Measurements from ENCODE around the gene PDCD7.

Gene PDCD7

GRCh38 chr15:65176056-65176455, 42.4 kb upstream of the PDCD7 start:
- H3K9me3 ChIP-seq = no peaks in the 10 kb centered on the region
- TF ChIP-seq CTCF (IDR thresholded peaks at IDR 0.05) = no peak
- H3K27me3 ChIP-seq = no peaks in the 10 kb centered on the region
- no peaks in the 10 kb centered on the region for H3K4me1 ChIP-seq (ENCODE audit: control insufficient read depth in 1 of 2, insufficient read depth in 1 of 2, low read depth in 1 of 2, low read length in 1 of 2)
- H3K4me3 ChIP-seq (ENCODE audit: low read depth in 1 of 2, low read length in 1 of 2) = no peak overlapping the region
- H3K36me3 ChIP-seq = peaks cover 70% of the 10 kb centered on the region
- H3K27ac ChIP-seq = no peak overlapping the region

- no peaks in the 10 kb centered on the region for H3K4me1 ChIP-seq (ENCODE audit: control insufficient read depth in 1 of 2, insufficient read depth in 1 of 2, low read depth in 1 of 2, low read length in 1 of 2)
- no peak overlapping the region for H3K4me3 ChIP-seq (ENCODE audit: low read depth in 1 of 2, low read length in 1 of 2)
- H3K27ac ChIP-seq = no peak overlapping the region
- no peak for TF ChIP-seq CTCF (IDR thresholded peaks at IDR 0.05)
- no peaks in the 10 kb centered on the region for H3K9me3 ChIP-seq
- peaks cover 76% of the 10 kb centered on the region for H3K36me3 ChIP-seq
- no peaks in the 10 kb centered on the region for H3K27me3 ChIP-seq
Measured at GRCh38 chr15:65175511-65175910, 41.9 kb upstream of the PDCD7 start.

- Histone ChIP-seq H3K4me3 (ENCODE audit: low read depth in 1 of 2, low read length in 1 of 2) (no peak overlapping the region), H3K4me1 (ENCODE audit: control insufficient read depth in 1 of 2, insufficient read depth in 1 of 2, low read depth in 1 of 2, low read length in 1 of 2) (no peaks in the 10 kb centered on the region), H3K36me3 (peaks cover 83% of the 10 kb centered on the region), H3K9me3 (no peaks in the 10 kb centered on the region), H3K27ac (no peak overlapping the region), H3K27me3 (no peaks in the 10 kb centered on the region)
- no peak for TF ChIP-seq CTCF (IDR thresholded peaks at IDR 0.05)
Measured at GRCh38 chr15:65174509-65174908, 40.9 kb upstream of the PDCD7 start.

DNA sequence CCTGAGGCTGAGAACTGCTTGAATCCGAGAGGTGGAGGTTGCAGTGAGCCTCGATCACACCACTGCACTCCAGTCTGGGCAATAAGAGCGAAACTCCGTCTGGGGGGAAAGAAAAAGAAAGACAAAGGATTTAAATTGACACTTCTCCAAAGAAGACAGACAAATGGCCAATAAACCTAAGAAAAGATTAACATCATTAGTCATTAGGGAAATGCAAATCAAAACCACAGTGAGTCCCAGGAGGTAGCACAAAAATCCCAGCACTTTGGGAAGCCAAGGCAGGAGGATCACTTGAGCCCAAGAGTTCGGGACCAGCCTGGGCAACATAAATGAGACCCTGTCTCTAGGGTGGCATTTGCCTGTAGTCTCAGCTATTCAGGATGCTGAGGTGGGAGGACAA, 38.9 kb upstream of the PDCD7 start:
- Histone ChIP-seq H3K36me3 (peaks cover 70% of the 10 kb centered on the region), H3K27me3 (no peaks in the 10 kb centered on the region), H3K4me1 (ENCODE audit: control insufficient read depth in 1 of 2, insufficient read depth in 1 of 2, low read depth in 1 of 2, low read length in 1 of 2) (no peaks in the 10 kb centered on the region), H3K4me3 (ENCODE audit: low read depth in 1 of 2, low read length in 1 of 2) (no peak overlapping the region), H3K27ac (no peak overlapping the region), H3K9me3 (no peaks in the 10 kb centered on the region)
- TF ChIP-seq CTCF (IDR thresholded peaks at IDR 0.05) = no peak

- no peak for TF ChIP-seq CTCF (IDR thresholded peaks at IDR 0.05)
- H3K36me3 ChIP-seq = peaks cover 60% of the 10 kb centered on the region
Measured at GRCh38 chr15:65171428-65171827, 37.8 kb upstream of the PDCD7 start.

GRCh38 chr15:65165875-65166274, 32.3 kb upstream of the PDCD7 start:
- H3K4me3 ChIP-seq (ENCODE audit: low read depth in 1 of 2, low read length in 1 of 2) = no peak overlapping the region
- no peak for TF ChIP-seq CTCF (IDR thresholded peaks at IDR 0.05)
- H3K9me3 ChIP-seq = peaks cover 3% of the 10 kb centered on the region
- no peaks in the 10 kb centered on the region for H3K4me1 ChIP-seq (ENCODE audit: control insufficient read depth in 1 of 2, insufficient read depth in 1 of 2, low read depth in 1 of 2, low read length in 1 of 2)
- peaks cover 69% of the 10 kb centered on the region for H3K36me3 ChIP-seq
- H3K27me3 ChIP-seq = no peaks in the 10 kb centered on the region
- no peak overlapping the region for H3K27ac ChIP-seq

More at GRCh38 chr15:65171428-65171827, 37.8 kb upstream of the PDCD7 start:
- no peak overlapping the region for H3K27ac ChIP-seq
- H3K4me3 ChIP-seq (ENCODE audit: low read depth in 1 of 2, low read length in 1 of 2) = no peak overlapping the region
- no peaks in the 10 kb centered on the region for H3K27me3 ChIP-seq
- no peaks in the 10 kb centered on the region for H3K4me1 ChIP-seq (ENCODE audit: control insufficient read depth in 1 of 2, insufficient read depth in 1 of 2, low read depth in 1 of 2, low read length in 1 of 2)
- H3K9me3 ChIP-seq = no peaks in the 10 kb centered on the region

Data from neutrophil (primary cell).